Astrocyte of the hippocampus (primary cell): ENCODE results near the gene SKP1.

Experiments used
- DNase-seq: peaks from one replicate; pipeline ENCODE4 v3.0.0; 2011; ENCODE audit warnings: low read depth, low spot score

Gene SKP1

GRCh38 chr5:134130239-134130945 is 46.4 kb downstream of the SKP1 start:
- DNase-seq: no peak

GRCh38 chr5:134129411-134130238 is 47.1 kb downstream of the SKP1 start:
- no peak for DNase-seq

GRCh38 chr5:134128648-134128995 is 48.1 kb downstream of the SKP1 start:
- no peak for DNase-seq

DNA sequence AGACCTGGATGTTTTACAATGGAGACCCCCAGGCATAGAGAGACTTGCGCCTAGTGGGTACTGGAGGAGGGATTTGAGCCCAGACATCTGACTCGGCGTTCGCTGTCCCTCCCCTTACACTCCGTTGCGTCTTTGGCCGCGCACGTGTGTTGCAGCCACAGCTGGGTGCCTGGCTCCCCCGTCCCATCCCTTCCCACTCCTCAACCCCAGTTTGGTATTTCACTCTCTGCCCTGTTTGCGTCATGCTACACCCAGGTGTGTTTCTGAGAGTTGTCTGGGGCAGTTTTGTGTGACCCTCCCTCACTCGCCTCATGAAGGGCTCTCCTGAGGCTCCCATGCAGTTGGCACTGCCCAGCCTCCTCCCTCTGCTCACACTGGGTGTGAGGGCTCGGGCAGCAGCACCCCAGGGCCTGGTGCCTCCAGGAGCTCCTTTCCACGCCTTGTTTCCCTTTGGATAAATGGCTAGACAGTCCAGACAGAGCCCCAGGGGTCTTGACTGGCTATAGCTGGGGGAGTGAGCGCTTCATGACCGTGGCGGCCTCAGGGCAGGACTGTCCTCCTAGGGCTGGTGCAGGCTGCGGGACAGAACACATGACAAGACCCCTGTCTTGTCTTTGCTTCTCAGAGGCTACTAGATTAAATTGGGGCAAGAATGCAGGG is 48.6 kb downstream of the SKP1 start:
- no peak for DNase-seq

DNA sequence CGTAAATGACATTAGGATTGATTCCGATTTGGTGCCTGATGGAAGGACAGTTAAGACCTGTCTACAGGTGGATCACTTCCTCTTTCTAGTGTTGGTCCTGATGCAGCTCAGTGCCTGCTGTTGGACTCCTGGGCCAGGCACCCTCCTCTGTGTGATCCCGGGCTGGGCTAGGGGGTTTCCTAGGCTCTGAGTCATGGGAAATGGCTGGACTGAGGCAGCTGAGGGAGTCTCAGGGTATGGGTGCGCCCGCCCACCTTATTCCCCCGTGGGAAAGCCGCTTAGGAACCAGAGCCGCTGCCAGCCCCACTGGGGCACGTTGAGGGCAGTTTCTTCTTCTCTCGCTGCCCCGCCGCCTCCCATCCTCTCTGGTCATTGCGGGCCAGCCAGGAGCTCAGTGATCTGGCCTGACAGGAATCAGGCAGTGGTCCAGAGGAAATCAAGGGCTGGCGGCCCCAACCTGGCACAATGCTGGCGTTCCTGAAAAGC is 49.3 kb downstream of the SKP1 start:
- DNase-seq: peak; percentile 91

DNA sequence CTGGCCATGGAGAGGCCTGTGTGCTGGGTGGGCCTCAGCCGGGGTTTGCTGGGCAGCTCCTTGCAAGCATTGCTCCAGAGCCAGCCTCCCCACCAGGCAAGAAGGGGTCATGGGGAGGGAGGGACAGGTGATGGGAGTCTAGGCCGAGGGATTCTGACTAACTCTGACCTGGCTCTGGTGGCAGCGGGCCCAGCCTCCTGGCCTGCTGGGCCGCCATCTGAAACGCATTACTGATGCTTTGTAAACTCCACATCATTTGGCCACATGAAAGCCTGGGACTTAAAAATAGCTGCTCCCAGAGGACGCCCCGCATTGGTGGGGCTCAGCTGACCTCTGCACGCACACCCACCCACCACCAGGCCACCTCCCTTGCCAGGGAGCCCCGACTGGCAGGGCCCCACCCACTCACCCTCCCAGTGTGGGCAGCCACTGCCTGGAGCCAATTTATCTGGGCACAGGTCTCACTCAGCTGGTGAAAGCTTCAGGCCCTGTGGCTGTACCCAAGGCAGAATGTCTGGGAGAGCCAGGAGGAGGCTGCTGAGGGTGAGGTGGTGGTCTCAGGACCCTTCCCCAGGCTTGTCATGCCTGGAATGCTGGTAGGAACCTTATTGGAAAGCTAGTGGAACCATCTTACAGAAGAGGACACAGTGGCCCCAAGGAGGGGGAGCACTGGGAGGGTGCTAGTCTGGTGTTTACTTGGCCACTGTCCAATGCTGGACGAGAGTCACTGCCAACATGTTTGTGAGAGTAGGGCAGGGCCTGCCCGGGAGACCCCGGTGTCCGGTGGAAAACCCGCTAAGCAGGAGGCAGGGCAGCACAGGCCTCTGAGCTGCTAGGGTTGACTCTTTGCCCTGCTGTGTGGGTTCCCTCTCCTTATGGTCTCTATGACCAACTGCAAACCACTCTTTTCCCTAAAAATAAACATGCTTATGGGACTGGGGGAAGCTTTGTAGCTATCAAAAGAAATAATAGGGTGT is 51.4 kb downstream of the SKP1 start:
- peak; percentile 94 for DNase-seq

DNA sequence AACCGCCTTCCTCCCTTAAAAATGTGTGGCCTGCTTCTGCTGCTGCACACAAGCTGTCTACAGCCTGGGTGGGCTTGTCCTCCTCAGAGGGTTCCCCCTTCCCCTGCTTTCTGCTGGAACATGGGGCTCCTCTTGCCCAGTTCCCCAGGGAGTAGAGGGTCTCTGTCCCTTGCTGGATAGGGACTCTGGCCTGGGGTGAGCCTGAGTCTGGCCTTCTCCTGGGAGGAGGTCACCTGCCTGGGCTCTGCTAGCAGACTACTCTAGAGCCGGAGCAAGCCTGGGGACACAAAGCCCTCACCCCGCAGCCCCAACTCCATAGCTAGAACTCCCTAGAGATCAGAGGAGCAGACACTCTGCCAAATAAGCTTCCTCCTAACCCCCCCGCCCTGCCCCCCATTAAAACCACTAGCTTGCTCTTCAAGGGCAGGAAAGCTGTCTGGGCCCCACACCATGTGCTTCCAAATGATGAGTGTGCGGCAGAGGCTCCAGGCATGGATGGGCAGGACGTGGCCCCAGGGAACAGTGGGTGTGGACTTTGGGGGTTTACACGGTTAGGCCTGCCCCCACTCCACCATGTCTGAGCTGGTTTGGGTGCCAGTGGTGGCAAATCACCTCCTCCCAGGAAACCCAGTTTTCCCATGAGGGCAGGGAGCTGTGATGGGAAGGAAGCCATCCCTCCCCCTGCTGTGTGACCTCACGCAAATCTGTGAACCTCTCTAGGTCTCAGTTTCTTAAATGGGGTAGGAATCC is 52.3 kb downstream of the SKP1 start:
- no peak for DNase-seq

- DNase-seq: no peak
Measured at GRCh38 chr5:134123360-134123759, 53.4 kb downstream of the SKP1 start.

GRCh38 chr5:134122530-134122929 is 54.2 kb downstream of the SKP1 start:
- DNase-seq: no peak

- no peak for DNase-seq
Measured at GRCh38 chr5:134120386-134121138, 56.2 kb downstream of the SKP1 start.

GRCh38 chr5:134119720-134120119 is 57.0 kb downstream of the SKP1 start:
- no peak for DNase-seq

DNA sequence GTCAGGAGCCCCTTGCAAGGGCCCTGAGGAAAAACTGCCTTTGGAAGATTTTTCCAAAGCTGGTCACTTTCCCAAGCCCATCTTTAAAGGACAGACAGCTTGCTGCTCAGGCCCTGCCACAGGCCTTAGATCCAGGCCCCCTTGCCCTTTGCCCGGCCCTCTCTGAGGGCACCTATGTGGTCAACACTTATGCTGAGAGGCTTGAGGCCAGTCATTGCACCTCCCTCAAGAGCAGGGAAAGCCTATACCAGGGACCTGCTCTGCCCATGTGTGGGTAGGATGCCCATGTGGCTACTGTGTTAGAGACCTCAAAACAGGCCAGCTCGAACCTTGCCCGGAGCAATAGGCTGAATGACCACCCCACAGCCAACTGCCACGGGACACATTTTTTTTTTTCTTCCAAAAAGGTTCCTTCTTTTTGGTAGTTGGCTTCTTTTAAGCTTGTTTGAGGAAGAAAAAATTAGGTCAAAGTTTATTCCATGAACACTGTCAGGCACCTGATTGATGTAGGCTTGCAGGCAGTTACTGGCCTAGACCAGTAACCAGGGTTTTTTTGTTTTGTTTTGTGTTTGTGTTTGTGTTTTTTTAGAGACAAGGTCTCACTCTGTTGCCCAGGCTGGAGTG is 58.4 kb downstream of the SKP1 start:
- DNase-seq: no peak

GRCh38 chr5:134116789-134117761 is 59.7 kb downstream of the SKP1 start:
- no peak for DNase-seq

GRCh38 chr5:134116286-134116685 is 60.5 kb downstream of the SKP1 start:
- DNase-seq: no peak

- peak; percentile 52 for DNase-seq
Measured at GRCh38 chr5:134115806-134116175, 61.0 kb downstream of the SKP1 start.

- DNase-seq: peak; percentile 44
Measured at GRCh38 chr5:134114886-134115805, 61.6 kb downstream of the SKP1 start.
